HG03442 (cell line): ENCODE data around the gene KEAP1.
"Not testable (repeated sequence)": the region's sequence is repeated elsewhere in the genome, so short reads cannot be mapped to it uniquely, and the experiment has no call there.

ENCODE experiments used
- ATAC-seq: cut with Tn5 transposase; IDR thresholded peaks from one replicate; pipeline ENCODE4 v1.9.1; 2021; ENCODE audit warnings: mild to moderate bottlenecking, moderate library complexity; ENCODE audit not compliant: unreplicated experiment

KEAP1 gene

DNA sequence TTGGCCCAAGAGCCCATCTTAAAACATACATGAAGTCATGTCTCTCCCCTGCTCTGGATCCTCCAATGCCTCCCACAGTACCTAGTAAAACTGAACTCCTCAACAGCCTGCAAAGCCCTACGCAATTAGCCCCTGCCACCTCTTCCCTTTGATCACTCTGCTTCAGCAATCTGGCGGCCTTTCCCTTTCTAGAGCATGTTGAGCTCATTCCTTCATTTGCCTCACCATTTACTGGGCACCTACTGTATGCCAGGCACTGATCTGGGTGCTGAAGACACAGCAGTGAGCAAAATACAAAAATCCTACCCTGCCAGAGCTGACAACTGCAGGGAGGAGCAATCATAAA lies 2.9 kb downstream of the KEAP1 start:
- ATAC-seq: no peak

DNA sequence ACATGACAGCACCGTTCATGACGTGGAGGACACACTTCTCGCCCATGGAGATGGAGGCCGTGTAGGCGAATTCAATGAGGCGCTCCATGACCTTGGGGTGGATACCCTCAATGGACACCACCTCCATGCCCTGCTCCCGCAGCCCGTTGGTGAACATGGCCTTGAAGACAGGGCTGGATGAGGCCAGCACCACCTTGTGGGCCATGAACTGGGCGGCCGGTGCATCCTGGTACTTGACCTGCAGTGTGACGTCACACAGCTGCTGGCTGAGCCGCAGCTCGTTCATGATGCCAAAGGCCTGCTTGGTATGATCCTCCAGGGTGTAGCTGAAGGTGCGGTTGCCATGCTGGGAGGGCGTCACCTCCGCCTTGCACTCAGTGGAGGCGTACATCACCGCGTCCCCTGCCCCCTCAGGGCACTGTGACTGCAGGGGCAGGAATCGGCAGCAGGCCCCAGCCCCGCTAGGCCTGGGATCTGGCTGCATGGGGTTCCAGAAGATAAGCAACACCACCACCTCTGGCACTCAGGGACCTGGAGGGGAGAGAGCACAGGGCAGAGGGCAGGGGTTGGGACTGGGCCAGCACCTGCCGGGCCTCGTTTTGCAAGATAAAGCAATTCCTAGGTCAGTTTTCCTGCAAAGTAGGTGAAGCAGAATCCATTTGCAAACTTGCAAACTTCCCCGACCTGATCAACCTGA lies 3.5 kb downstream of the KEAP1 start:
- no peak for ATAC-seq

DNA sequence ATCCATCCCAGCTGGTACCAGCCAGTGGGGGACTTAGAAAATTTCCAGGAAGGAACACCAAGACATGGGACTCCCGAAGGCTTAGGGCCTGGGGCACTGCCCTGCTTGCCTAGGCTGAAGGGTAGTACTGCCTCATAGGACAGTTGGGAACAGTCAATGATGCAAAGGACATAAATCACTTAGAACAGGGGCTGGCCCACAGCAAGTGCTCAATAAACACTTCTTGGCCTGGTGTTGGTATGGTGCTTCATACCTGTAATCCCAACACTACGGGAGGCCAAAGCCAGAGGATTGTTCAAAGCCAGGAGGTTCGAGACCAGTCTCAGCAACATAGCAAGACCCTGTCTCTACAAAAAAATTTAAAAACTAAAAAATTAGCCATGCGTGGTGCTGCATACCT lies 5.8 kb downstream of the KEAP1 start:
- no peak for ATAC-seq

DNA sequence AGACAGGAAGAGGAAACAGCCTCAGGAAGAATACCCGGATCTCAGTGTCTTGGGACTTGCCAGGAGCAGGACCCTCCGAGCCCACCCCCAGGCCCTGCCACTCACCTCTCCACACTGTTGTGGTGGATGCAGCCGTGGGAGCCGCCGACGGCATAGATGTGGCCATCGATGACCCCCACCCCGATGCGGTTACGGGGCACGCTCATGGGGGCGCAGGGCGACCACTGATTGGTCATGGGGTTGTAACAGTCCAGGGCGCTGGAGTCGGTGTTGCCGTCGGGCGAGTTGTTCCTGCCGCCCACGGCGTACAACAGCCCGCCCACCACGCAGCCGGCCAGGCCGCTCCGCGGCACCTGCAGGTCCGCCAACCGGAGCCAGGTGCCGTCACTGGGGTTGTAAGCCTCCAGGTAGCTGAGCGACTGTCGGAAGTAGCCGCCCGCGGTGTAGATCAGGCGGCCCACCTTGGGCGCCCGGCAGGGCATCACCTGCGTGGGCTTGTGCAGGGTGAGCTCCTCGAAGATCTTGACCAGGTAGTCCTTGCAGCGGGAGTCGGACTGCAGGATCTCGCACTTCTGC lies 11.6 kb downstream of the KEAP1 start:
- ATAC-seq: no peak

DNA sequence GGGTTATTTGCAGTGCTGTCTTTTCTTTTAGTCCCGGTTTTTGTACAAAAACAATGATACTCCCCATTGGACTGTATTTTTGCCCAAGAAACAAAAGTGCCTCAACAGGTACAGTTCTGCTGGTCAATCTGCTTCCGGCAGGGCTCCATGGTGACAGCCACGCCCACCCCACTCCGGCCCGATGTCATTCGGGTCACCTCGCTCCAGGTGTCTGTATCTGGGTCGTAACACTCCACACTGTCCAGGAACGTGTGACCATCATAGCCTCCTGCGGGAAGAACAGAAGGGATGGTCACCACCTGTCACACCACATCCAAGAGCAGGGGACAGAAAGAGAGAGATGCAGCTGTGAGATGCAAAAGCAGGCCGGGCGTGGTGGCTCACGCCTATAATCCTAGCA lies 16.6 kb downstream of the KEAP1 start:
- no peak for ATAC-seq

DNA sequence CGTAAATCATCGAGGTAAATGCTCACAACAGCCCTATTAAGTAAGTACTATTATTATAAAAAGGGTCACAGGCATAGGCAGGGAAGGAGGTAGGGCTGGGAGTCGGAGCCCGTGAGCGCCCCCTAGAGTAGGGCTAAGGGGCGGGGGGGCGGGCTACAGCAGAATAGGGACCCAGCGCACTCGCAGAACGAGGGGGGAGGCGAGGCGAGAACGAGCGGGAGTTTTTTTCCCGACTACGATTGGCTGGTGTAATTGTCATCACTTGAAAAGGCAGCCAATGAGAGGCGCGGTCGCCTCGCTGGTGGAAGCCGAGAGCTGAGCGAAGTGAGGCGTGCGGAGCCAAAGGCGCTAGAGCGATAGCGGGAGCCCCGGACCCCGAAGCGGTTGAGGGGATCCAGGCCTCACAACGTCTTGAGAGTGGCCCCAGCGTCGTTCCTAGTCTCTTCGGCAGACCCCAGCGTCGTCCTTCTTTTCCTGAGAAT lies 24.2 kb downstream of the KEAP1 start:
- ATAC-seq: no peak

DNA sequence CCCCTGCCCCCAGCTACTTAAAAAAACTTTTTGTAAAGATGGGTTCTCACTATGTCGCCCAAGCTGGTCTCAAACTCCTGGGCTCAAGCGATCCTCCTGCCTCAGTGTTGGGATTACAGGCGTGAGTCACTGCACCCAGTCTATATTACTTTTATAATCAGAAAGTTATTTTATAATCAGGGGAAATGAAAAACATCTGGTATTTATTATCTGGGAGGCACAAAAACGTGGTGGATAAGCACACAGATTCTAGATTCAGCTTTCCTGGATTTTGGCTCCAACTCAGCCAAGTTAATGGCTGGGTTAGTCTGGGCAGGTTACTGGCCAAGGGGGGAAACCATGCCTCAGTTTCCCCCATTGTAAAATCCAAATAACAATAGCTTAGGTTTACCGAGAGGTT lies 24.7 kb downstream of the KEAP1 start:
- no peak for ATAC-seq

DNA sequence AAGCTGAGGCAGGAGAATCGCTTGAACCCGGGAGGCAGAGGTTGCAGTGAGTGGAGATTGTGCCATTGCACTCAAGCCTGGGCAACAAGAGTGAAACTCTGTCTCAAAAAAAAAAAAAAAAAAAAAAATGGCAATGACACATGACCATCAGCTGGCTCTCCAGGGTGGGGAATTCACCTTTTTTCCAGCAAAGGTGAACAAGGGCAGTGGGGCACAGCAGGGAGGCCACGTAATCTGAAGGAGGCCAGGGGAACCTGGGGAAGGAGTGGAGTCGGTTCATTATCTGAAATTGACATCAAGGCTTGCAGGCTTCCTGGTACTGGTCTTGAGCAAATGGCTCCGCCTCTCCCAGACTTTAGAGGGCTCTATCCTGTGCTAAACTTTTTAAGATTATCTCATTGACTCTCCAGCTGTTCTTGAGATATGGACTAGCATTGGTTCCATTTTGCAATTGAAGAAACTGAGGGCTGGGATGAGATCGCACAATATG lies 28.1 kb downstream of the KEAP1 start:
- ATAC-seq: no peak

DNA sequence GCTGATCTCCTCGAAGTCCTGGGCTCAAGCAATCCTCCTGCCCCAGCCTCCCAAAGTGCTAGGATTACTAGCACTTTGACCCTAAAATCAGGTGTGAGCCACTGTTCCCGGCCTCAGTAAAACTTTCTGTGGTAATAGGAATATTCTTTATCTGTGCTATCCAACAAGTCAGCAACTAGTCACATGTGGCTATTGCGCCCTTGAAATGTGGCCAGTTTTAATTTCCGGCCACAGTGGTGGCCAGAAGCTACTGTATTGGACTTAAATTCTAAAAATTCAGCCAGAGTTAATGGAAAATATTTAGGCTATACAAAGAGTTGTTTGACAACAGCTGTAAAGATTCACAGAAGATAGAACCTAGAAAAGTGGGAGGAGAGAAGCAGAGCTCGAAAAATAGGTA lies 30.0 kb downstream of the KEAP1 start:
- ATAC-seq: no peak

DNA sequence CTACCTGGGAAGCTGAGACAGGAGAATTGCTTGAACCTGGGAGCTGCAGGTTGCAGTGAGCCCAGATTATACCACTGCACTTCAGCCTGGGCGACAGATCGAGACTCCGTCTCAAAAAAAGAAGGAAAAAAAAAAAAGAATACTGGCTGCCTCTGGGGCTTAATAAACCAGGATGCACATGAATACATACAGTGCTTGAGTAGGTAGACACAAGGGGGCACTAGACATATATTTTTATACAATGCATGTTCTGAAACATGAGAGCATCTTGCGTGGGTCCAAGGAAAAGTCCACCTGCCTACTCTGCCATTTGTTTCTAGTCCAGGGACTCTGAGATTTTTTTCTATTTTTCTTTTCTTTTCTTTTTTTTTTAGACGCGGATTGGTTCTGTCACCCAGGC lies 31.2 kb downstream of the KEAP1 start:
- ATAC-seq: no peak

DNA sequence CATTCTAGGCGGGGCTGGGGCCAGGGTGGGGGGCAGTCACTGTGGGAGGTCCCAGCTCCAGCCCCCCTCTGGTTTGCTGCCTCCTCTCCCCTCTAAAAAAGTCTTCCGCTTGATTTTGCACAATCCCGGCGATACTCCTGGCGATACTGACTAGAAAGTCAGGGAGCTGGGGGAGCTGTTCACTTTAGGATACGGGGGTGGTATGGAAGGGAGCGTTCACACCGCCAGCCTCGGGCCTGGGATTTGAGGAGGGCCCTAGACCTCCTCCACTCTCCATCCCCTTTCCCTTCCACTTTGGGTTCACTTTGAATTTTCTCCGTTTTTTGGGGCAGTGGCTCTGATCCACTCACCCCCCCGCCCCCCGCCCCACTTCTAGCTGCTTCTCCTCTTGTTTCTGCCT lies 35.0 kb downstream of the KEAP1 start:
- ATAC-seq: no peak

DNA sequence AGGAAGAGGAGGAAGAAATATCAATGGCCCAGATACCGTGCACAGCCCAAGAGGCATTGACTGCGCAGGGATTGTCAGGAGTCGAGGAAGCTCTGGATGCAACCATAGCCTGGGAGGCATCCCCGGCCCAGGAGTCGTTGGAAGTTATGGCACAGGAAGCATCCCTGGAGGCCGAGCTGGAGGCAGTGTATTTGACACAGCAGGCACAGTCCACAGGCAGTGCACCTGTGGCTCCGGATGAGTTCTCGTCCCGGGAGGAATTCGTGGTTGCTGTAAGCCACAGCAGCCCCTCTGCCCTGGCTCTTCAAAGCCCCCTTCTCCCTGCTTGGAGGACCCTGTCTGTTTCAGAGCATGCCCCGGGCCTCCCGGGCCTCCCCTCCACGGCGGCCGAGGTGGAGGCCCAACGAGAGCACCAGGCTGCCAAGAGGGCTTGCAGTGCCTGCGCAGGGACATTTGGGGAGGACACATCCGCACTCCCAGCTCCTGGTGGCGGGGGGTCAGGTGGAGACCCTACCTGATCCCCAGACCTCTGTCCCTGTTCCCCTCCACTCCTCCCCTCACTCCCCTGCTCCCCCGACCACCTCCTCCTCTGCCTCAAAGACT lies 36.0 kb downstream of the KEAP1 start:
- no peak for ATAC-seq

DNA sequence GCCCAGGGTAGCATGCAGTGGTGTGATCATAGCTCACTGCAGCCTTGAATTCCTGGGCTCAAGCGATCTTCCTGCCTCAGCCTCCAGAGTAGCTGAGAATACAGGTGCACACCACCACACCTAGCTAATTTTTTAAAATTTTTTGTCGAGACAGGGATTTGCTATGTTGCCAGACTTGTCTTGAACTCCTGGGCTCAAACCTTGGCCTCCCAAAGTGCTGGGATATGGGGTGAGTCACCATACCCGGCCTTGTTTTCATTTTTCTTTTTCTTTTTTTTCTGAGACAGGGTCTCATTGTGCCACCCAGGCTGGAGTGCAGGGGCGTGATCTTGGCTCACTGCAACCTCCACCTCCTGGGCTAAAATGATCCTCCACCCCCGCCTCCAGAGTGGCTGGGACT lies 38.7 kb downstream of the KEAP1 start:
- ATAC-seq: no peak

DNA sequence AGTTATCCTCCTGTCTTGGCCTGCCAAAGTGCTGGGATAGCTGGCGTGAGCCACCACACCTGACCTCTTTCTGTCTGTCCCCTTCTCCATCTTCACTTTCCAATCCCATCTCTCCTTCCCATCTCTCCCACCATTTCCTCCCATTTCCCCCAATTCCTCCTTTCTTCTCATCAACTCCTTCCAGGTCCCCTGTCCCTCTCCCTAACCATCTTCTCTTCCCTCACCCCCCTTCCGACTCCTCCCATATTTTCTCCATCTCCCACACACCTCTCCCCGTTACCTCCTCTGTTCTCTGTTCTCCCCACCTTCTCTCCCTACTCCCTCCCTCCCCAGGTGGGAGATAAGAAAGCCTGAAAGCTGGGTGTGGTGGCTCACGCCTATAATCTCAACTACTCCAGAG lies 40.6 kb downstream of the KEAP1 start:
- ATAC-seq: no peak

DNA sequence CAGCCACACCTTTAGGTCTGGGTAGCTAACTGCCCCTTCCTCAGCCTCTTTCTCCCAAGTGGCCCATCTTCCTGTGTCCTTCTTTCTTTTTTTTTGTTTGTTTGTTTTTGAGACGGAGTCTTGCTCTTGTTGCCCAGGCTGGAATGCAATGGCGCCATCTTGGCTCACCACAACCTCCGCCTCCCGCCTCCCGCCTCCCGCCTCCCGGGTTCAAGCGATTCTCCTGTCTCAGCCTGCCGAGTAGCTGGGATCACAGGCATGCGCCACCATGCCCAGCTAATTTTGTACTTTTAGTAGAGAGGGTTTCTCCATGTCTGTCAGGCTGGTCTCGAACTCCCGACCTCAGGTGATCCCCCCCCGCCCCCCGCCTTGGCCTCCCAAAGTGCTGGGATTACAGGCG lies 41.1 kb downstream of the KEAP1 start:
- not testable (repeated sequence) for ATAC-seq

DNA sequence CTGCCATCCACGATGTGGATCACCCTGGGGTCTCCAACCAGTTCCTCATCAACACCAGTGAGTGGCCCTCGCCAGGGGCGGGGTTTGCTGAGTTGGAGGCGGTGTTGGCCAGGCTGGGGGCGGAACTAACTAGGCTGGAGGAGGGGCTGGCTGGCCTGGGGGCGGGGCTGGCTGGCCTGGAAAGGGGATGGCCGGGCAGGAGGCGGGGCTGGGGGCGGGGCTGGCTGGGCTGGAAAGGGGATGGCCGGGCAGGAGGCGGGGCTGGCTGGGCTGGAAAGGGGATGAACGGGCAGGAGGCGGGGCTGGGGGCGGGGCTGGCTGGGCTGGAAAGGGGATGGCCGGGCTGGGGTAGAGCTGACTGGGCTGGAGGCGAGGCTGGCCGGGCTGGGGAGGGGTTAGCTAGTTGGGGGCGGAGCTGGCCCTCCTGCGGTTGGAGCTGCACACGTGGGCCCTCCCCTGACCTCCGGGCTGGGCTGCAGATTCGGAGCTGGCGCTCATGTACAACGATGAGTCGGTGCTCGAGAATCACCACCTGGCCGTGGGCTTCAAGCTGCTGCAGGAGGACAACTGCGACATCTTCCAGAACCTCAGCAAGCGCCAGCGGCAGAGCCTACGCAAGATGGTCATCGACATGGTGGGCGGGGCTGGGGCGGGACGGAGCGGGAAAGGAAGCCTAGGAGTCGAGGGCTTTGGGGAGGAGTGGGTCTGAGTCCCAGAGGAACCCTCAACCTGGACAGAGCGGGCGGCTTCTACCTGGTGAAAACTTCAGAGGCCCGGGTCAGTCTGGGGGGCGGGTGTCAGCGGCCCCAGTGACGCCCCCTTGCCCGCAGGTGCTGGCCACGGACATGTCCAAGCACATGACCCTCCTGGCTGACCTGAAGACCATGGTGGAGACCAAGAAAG lies 41.9 kb downstream of the KEAP1 start:
- ATAC-seq: peak; percentile 59

DNA sequence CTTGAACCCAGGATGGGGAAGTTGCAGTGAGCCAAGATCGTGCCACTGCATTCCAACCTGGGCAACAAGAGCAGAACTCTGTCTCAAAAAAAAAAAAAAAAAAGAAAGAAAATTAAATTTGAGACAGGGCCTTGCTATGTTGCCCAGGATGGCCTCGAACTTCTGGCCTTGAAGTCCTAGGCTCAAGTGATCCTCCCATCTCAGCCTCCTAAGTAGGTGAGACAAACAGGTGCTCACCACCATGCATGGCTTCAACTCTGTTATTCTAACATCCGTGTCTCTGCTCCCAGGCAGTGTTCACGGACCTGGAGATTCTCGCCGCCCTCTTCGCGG lies 42.5 kb downstream of the KEAP1 start:
- no peak for ATAC-seq

DNA sequence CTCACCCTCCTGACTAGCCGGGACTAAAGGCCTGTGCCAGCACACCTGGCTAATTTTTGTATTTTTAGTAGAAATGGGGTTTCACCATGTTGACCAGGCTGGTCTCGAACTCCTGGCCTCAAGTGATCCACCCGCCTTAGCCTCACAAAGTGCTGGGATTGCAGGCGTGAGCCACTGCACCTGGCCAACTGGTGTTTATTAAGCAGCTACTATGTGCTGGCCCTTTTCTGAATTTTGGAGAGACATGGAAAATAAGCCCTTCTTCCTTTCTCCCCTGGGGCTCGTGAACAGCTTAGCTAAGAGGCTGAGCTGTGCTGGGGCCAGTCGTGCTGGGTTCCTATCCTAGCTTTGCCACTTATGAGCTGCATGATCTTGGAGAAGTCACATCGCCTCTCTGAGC lies 44.4 kb downstream of the KEAP1 start:
- not testable (repeated sequence) for ATAC-seq

DNA sequence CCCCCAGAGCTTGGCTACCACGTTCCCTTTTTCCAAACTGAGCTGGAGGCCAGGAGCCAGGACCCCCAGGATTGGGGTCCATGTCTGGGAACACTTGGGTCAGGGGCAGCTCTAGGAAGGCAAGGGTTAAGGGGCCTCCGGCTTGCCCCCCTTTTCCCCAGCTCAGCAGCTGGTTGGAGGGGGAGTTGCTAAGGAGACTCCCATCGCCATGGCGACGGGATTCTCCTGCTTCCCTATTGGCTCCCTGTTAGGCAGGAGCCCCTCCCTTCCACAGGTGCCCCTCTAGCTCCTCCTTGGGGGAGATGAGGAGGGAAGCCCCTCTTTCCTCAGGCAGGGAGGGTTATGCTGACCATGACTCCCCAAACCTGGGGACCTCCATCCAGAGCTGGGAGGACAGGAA lies 48.9 kb downstream of the KEAP1 start:
- ATAC-seq: no peak

DNA sequence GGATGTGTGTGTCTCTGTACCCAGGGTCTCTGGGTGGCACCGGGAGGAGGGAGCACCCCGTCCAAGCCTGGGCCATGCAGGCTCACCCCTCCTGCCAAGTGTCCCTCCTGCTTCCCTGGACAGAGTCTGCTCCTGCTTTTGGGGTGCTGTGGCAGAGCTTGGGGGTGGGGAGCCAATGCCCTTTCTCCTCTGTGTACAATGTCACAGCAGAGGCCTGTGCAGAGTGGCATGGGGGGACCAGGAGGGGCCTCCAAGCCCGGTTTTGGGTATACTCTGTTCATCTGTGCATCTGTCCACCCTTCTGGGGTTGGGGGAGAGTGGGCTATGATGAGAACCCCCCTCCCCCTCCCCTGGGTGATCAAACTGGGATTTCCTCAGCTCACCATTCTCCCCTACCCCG lies 49.3 kb downstream of the KEAP1 start:
- no peak for ATAC-seq

DNA sequence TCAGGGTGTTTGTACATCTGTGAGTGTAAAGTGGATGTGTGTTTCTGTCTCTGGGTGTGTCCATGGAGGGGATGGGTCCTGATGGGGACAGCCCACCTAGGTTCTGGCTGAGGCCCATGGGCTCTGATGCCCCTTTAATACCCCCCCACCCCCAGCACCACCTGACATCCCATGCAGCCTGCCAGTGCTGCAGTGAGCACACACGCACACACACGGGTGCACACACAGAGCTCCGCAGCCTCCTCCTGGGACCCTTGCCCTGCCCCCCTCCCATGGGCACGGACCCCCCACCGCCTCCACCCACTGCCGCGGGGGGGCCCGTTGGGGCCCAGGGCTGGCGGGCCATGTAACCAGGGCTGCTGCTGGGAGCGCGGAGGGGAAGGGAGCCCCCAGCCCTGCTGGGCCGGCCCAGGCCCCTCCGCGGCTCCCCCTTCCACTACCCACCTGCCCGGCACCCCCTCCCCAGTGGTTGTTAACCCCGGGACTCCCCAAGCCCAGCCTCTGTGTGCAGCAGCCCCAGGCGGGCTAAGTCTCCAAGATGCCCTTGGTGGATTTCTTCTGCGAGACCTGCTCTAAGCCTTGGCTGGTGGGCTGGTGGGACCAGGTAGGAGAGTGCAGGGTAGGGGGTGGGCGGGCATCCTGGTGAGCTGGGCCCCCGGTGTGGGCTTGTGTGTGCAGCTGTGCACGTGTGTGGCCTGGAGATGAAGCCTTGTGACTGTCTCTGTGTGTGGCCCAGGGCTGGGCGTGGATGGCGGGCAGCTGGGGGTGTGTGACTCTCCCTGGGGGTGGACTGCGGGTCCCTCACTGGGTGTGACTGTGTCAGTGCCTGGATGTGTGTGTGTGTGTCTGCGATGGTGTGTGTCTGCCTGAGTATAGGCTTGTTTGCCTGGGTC lies 50.2 kb downstream of the KEAP1 start:
- ATAC-seq: no peak
